Brain microvascular endothelial cell (primary cell): ENCODE data around the gene KLHL13.

Experiments used
- DNase-seq: peaks from one replicate; pipeline ENCODE4 v3.0.0-alpha.2; 2020
- H3K27ac ChIP-seq: fragments of 250-450 bp; sonication (Bioruptor Pico); 2 replicates; pipeline ENCODE4 v1.5.1; 2020; ENCODE audit warnings: mild to moderate bottlenecking, moderate library complexity
- H3K27me3 ChIP-seq: fragments of 250-450 bp; sonication (Bioruptor Pico); replicated peaks from 2 replicates; pipeline ENCODE4 v1.5.1; 2020; ENCODE audit warnings: mild to moderate bottlenecking
- H3K36me3 ChIP-seq: fragments of 250-450 bp; sonication (Bioruptor Pico); replicated peaks from 2 replicates; pipeline ENCODE4 v1.5.1; 2020; ENCODE audit warnings: mild to moderate bottlenecking
- H3K4me3 ChIP-seq: 2 replicates; pipeline ENCODE4 v1.5.1; 2011; ENCODE audit warnings: low read depth, mild to moderate bottlenecking, control low read depth, low read length, moderate library complexity
- in situ Hi-C: cut with HindIII; loops from 2 replicates; pipeline ENCODE4 v1.10.0; 2017; ENCODE audit warnings: low sequenced_read_pairs, low pct_ligation_motif_present
- TF ChIP-seq, protein P1 (sequence below): IDR thresholded peaks from 2 replicates; pipeline ENCODE4 v1.5.1; 2011; ENCODE audit warnings: low read depth, mild to moderate bottlenecking, moderate library complexity, low read length, control low read depth, inconsistent platforms; ENCODE audit errors: missing control alignments

Gene KLHL13

DNA sequence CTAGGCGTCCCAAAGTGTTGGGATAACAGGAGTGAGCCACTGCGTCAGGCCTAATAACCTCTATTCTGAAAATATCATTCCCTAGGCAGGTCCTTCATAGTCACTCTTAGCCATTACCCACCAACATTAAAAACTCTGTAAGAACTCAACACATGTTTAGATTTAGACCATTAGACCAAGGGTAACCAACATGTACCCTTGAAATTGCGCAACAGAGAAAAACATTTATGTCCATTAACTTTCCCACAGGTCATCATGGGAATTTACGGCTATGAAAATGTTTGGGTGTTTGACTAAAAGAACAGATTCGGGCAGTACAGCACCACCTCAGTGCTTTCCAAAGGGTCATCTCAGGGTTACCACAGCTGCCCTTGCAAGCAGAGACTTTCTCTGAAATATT lies 7.5 kb downstream of the KLHL13 start:
- Histone ChIP-seq H3K27ac (no peak overlapping the region), H3K36me3 (no peaks in the 10 kb centered on the region), H3K4me3 (no peak overlapping the region), H3K27me3 (no peaks in the 10 kb centered on the region)
- TF ChIP-seq, protein P1, sequence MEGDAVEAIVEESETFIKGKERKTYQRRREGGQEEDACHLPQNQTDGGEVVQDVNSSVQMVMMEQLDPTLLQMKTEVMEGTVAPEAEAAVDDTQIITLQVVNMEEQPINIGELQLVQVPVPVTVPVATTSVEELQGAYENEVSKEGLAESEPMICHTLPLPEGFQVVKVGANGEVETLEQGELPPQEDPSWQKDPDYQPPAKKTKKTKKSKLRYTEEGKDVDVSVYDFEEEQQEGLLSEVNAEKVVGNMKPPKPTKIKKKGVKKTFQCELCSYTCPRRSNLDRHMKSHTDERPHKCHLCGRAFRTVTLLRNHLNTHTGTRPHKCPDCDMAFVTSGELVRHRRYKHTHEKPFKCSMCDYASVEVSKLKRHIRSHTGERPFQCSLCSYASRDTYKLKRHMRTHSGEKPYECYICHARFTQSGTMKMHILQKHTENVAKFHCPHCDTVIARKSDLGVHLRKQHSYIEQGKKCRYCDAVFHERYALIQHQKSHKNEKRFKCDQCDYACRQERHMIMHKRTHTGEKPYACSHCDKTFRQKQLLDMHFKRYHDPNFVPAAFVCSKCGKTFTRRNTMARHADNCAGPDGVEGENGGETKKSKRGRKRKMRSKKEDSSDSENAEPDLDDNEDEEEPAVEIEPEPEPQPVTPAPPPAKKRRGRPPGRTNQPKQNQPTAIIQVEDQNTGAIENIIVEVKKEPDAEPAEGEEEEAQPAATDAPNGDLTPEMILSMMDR: no peak
- in situ Hi-C loops: no loop called here
- no peak for DNase-seq

DNA sequence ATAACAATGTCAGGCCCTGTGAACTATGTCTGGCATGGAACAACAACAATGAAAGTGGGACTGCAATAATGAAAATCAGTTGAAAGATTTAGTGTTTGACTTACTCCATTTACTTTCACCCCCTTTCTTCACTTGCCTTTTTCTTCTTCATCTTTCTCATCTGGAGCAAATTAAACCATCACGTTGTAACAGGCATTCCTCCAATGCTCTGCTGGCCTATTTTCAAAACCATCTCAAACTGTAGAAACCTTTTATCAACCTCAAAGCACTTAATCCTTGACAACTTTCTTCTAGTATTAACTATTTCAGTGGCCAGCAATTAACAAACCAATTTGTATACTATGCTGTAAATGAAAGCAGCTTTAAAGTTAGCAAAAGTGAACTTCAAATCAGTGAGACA lies 8.3 kb downstream of the KLHL13 start:
- TF ChIP-seq, protein P1: no peak
- Histone ChIP-seq H3K27ac (no peak overlapping the region), H3K36me3 (no peaks in the 10 kb centered on the region), H3K4me3 (no peak overlapping the region), H3K27me3 (no peaks in the 10 kb centered on the region)
- no peak for DNase-seq
- in situ Hi-C loops: no loop called here

DNA sequence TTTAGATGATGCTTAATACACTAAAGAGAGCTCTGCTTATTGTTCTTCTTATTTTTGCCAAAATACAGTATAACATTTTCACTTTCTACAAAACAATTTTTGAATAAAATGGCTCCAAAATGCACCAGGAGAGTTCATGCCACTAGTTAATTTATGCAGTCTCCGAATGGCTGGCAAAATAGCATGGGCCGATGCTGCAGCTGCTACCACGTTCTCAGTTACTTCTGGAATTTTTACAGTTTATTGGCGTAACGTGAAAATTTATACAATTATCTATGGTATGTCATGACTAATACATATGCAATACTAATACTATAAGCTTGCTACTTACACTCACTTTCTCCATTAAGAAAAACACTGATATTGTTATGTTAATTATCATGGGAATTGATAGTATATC lies 16.5 kb downstream of the KLHL13 start:
- in situ Hi-C loops: no loop called here
- TF ChIP-seq, protein P1: no peak
- Histone ChIP-seq H3K27ac (no peak overlapping the region), H3K27me3 (no peaks in the 10 kb centered on the region), H3K36me3 (no peaks in the 10 kb centered on the region), H3K4me3 (no peak overlapping the region)
- DNase-seq: no peak

DNA sequence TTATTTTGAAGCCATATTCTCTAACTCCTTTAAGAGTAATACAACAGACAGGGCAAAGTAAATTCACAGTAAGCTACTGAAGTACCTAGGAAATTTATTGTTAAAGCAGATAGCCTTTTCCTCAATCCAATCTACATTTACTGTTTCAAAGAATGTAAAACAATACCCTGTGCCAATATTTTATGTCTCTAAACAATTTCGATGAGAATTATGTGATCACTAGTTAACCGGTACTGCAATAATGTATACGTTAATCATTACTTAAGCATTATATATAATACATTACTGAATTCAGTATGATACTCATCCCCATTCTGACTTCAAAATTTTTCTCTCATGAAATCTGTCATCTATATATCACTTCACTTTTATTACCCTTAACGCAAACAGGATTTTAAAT lies 28.5 kb downstream of the KLHL13 start:
- H3K27me3 ChIP-seq: no peaks in the 10 kb centered on the region
- no peak for DNase-seq
- H3K27ac ChIP-seq: no peak overlapping the region
- no peak overlapping the region for H3K4me3 ChIP-seq
- no peaks in the 10 kb centered on the region for H3K36me3 ChIP-seq
- TF ChIP-seq, protein P1: no peak
- in situ Hi-C loops: no loop called here

DNA sequence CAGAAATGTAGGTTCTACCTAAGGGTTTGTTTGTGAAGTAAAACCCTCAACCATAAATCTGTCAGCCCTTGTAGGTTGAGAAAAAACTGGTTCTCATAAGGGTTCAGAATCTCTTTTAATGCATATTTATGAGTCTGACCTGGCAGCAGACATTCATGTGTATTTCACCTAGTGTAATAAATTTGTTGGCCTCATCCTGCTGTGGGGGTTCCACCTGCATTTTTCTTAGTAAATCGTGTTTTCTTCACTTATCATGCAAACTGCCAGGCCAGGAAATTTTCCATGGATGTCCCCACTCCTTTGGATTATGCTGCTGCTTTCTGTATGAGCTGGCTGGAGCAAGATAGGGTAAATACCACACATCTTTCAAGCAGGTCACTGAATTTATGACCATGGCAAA lies 42.4 kb downstream of the KLHL13 start:
- Histone ChIP-seq H3K27ac (no peak overlapping the region), H3K4me3 (no peak overlapping the region), H3K27me3 (no peaks in the 10 kb centered on the region), H3K36me3 (no peaks in the 10 kb centered on the region)
- TF ChIP-seq, protein P1: no peak
- DNase-seq: no peak
- in situ Hi-C loops: no loop called here

DNA sequence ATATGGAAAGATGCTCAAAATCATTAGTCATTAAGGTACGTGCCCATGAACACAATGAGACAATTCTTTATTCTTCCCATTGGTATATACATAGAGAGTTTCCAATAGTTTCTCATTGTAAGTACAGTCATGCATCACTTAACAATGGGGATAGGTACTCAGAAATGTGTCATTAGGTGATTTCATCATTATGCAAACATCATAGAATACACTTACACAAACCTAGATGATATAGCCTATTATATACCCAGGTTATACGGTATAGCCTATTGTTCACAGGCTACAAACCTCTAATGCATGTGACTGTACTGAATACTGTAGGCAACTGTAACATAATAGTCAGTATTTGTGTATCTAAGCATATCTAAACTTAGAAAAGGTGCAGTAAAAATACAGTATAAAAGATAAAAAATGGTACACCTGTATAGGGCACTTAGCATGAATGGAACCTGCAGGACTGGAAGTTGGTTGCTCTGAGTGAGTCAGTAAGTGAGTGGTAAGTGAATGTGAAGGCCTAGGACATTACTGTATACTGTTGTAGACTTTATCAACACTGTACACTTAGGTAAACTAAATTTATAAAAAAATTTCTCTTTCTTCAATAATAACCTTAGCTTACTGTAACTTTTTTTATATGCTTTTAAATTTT lies 49.6 kb downstream of the KLHL13 start:
- DNase-seq: no peak
- H3K4me3 ChIP-seq: no peak overlapping the region
- H3K36me3 ChIP-seq: no peaks in the 10 kb centered on the region
- in situ Hi-C loops: no loop called here
- TF ChIP-seq, protein P1: no peak
- no peak overlapping the region for H3K27ac ChIP-seq
- no peaks in the 10 kb centered on the region for H3K27me3 ChIP-seq
